ENCODE measurements around the gene KIAA0232. TPM values are rescaled to one million over a fixed set of nuclear protein-coding genes. Genes with fewer than 3 reads are reported as not detected.

Gene KIAA0232
- polyA plus RNA-seq, 1 donor (not counting 4 experiments of a cell fraction or from before 2014, with no cell fraction given), result 10.0 TPM

GRCh38 chr4:6781561-6781960 lies 966 bp upstream of the KIAA0232 start:
- Histone ChIP-seq H3K9me1 (ENCODE audit: control insufficient read depth, extremely low read depth, insufficient read depth, low read length) (peaks cover 2% of the 10 kb centered on the region), H3K27me3 (ENCODE audit: control insufficient read depth, extremely low read depth, insufficient read depth, low read length) (peaks cover under 1% of the 10 kb centered on the region), H3K4me1 (ENCODE audit: control insufficient read depth, extremely low read depth, insufficient read depth, low read length) (peaks cover 6% of the 10 kb centered on the region), H3K27ac (ENCODE audit: control insufficient read depth, insufficient read depth, low read length) (no peak overlapping the region), H2AFZ (ENCODE audit: control insufficient read depth, low read length) (no peak overlapping the region), H3K4me3 (ENCODE audit: control insufficient read depth in 2 of 3, extremely low read depth in 1 of 3, insufficient read depth in 2 of 3, low read depth in 1 of 3, low read length in 3 of 3) (peak overlapping the region in 1 of 3 experiments; percentile 54), H3K36me3 (ENCODE audit: control insufficient read depth in 2 of 2, extremely low read depth in 1 of 2, insufficient read depth in 2 of 2, low read length in 2 of 2) (no peaks in the 10 kb centered on the region), H4K20me1 (ENCODE audit: control insufficient read depth, extremely low read depth, insufficient read depth, low read length) (peaks cover 5% of the 10 kb centered on the region), H3K79me2 (ENCODE audit: control insufficient read depth, insufficient read depth, low read length) (peaks cover 29% of the 10 kb centered on the region), H3K4me2 (ENCODE audit: control insufficient read depth, extremely low read depth, insufficient read depth, low read depth, low read length) (peak overlapping the region; percentile 59), H3K9me3 (ENCODE audit: control insufficient read depth, low read depth, low read length) (no peaks in the 10 kb centered on the region), H3K9ac (ENCODE audit: control insufficient read depth, extremely low read depth, insufficient read depth, low read length) (no peak overlapping the region)
- DNase-seq (ENCODE audit: low read depth, low spot score) (no peak), FAIRE-seq (no peak)
- no peak for TF ChIP-seq CTCF (optimal IDR thresholded peaks at IDR 0.05 in 1 of 3, IDR thresholded peaks at IDR 0.05 in 1 of 3, conservative IDR thresholded peaks at IDR 0.05 in 1 of 3; ENCODE audit: extremely low read depth in 1 of 3, insufficient read depth in 2 of 3, low read length in 3 of 3)
- no peak for TF ChIP-seq EZH2 (IDR thresholded peaks at IDR 0.05; ENCODE audit: low read length)
- dilution Hi-C loops (cut with MboI; ENCODE audit: extremely low pct_ligation_motif_present, low sequenced_read_pairs), result no loop called here

DNA sequence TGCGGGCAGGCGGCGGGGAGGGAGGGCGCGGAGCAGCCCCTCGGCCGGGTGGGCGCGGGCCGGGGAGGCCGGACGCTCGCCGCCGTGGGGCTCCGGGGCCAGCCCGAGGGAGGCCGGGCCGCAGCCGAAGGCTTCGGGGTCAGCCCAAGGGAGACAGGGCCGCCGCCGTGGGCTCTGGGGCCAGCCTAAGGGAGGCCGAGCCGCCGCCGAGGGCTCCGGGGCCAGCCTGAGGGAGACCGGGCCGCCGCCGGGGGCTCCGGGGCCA lies 251 bp downstream of the KIAA0232 start:
- peak overlapping the region; percentile 73 for H3K27ac ChIP-seq (ENCODE audit: control insufficient read depth, insufficient read depth, low read length)
- peaks cover 40% of the 10 kb centered on the region for H3K79me2 ChIP-seq (ENCODE audit: control insufficient read depth, insufficient read depth, low read length)
- H2AFZ ChIP-seq (ENCODE audit: control insufficient read depth, low read length), result no peak overlapping the region
- peaks cover 5% of the 10 kb centered on the region for H4K20me1 ChIP-seq (ENCODE audit: control insufficient read depth, extremely low read depth, insufficient read depth, low read length)
- peak overlapping the region; percentile 72 to 95 (median 90) for H3K4me3 ChIP-seq (ENCODE audit: control insufficient read depth in 2 of 3, extremely low read depth in 1 of 3, insufficient read depth in 2 of 3, low read depth in 1 of 3, low read length in 3 of 3)
- H3K9ac ChIP-seq (ENCODE audit: control insufficient read depth, extremely low read depth, insufficient read depth, low read length), result peak overlapping the region; percentile 85
- FAIRE-seq (no peak), DNase-seq (ENCODE audit: low read depth, low spot score) (no peak)
- dilution Hi-C loops (cut with MboI; ENCODE audit: extremely low pct_ligation_motif_present, low sequenced_read_pairs), result no loop called here
- peak overlapping the region; percentile 28 for H3K4me2 ChIP-seq (ENCODE audit: control insufficient read depth, extremely low read depth, insufficient read depth, low read depth, low read length)
- peaks cover 2% of the 10 kb centered on the region for H3K9me1 ChIP-seq (ENCODE audit: control insufficient read depth, extremely low read depth, insufficient read depth, low read length)
- H3K9me3 ChIP-seq (ENCODE audit: control insufficient read depth, low read depth, low read length), result no peaks in the 10 kb centered on the region
- H3K27me3 ChIP-seq (ENCODE audit: control insufficient read depth, extremely low read depth, insufficient read depth, low read length), result no peaks in the 10 kb centered on the region
- H3K36me3 ChIP-seq (ENCODE audit: control insufficient read depth in 2 of 2, extremely low read depth in 1 of 2, insufficient read depth in 2 of 2, low read length in 2 of 2), result peaks cover 0 to 2% of the 10 kb centered on the region in 2 experiments
- peaks cover 6% of the 10 kb centered on the region for H3K4me1 ChIP-seq (ENCODE audit: control insufficient read depth, extremely low read depth, insufficient read depth, low read length)
- TF ChIP-seq CTCF (optimal IDR thresholded peaks at IDR 0.05 in 1 of 3, IDR thresholded peaks at IDR 0.05 in 1 of 3, conservative IDR thresholded peaks at IDR 0.05 in 1 of 3; ENCODE audit: extremely low read depth in 1 of 3, insufficient read depth in 2 of 3, low read length in 3 of 3) (no peak), EZH2 (IDR thresholded peaks at IDR 0.05; ENCODE audit: low read length) (no peak)

Data from keratinocyte (primary cell).